Upper lobe of left lung (tissue), 4 donors: ENCODE data around the gene ONECUT3.

Experiments used
- POLR2A ChIP-seq, 4 donors: fragments of 450-650 bp; IDR thresholded peaks; one replicate each; pipeline ENCODE4 v1.5.1; 2016 to 2017; ENCODE audit warnings: antibody characterized with exemption in 4 of 4, mild to moderate bottlenecking in 2 of 4
- POLR2AphosphoS5 ChIP-seq, 2 donors: sonication (generic); formaldehyde crosslinking; IDR thresholded peaks; one replicate each; pipeline ENCODE4 v1.5.1; 2017; ENCODE audit warnings: antibody characterized with exemption in 2 of 2
- TF ChIP-seq, protein P1 (sequence below), 6 experiments: fragments of 450-650 bp in 4 of 6; fragments of 200-600 bp in 2 of 6; sonication (generic) in 2 of 6; IDR thresholded peaks; one replicate each; pipeline ENCODE4 v1.5.1; 2016 to 2019; ENCODE audit warnings: antibody characterized with exemption in 6 of 6

DNA sequence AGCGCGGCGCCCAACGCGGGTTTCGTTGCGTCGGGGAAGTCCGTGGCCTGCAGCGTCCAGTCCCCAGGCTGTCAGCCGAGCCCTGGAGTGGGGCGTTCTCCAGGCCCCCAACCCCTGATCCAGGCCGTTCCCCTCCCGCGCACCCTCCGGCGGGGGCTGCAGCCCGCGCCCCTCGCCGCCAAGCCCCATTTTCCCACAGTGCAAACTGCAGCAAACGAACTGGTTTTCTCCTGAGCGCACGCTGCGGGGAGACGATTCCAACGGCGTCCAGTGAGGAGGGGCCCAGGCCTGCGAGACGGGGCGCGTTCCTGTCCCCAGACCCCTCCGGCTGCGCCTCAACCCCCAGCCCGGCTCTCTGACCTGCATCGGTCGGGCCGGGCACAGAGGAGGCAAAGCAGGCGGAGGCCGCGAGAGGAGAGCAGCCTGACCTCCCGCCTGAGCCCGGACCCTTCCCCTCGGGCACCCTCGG lies 4.4 kb upstream of the ONECUT3 start:
- TF ChIP-seq POLR2A (IDR thresholded peaks at IDR 0.05) (no peak), POLR2AphosphoS5 (IDR thresholded peaks at IDR 0.05) (no peak)
- TF ChIP-seq, protein P1, sequence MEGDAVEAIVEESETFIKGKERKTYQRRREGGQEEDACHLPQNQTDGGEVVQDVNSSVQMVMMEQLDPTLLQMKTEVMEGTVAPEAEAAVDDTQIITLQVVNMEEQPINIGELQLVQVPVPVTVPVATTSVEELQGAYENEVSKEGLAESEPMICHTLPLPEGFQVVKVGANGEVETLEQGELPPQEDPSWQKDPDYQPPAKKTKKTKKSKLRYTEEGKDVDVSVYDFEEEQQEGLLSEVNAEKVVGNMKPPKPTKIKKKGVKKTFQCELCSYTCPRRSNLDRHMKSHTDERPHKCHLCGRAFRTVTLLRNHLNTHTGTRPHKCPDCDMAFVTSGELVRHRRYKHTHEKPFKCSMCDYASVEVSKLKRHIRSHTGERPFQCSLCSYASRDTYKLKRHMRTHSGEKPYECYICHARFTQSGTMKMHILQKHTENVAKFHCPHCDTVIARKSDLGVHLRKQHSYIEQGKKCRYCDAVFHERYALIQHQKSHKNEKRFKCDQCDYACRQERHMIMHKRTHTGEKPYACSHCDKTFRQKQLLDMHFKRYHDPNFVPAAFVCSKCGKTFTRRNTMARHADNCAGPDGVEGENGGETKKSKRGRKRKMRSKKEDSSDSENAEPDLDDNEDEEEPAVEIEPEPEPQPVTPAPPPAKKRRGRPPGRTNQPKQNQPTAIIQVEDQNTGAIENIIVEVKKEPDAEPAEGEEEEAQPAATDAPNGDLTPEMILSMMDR (IDR thresholded peaks at IDR 0.05), result no peak
